T-helper 17 cell (primary cell): ENCODE data around the gene PPP3R1. TPM values are rescaled to one million over a fixed set of nuclear protein-coding genes. Genes with fewer than 3 reads are reported as not detected.
"Not testable (repeated sequence)": the region's sequence is repeated elsewhere in the genome, so short reads cannot be mapped to it uniquely, and the experiment has no call there.

Source experiments
- ATAC-seq: fragments of 150-1000 bp; cut with Tn5 transposase; 2 replicates; pipeline ENCODE4 v1.10.0; 2021; ENCODE audit warnings: mild to moderate bottlenecking, moderate library complexity
- DNase-seq, 3 donors: peaks; one replicate each; pipeline versions ENCODE4 v3.0.0 to v3.0.0-alpha.2; 2020 to 2021
- H3K9me3 ChIP-seq: one replicate; pipeline ENCODE4 v1.7.0; 2013; ENCODE audit warnings: low read length, mild to moderate bottlenecking; ENCODE audit not compliant: control insufficient read depth, poor library complexity, severe bottlenecking
- H3K27ac Mint-ChIP-seq: one replicate; pipeline ENCODE4 v1.8.0; 2022; ENCODE audit warnings: mild to moderate bottlenecking, moderate library complexity, mixed read lengths
- H3K27me3 Mint-ChIP-seq: one replicate; pipeline ENCODE4 v1.8.0; 2022; ENCODE audit warnings: mixed read lengths
- H3K36me3 Mint-ChIP-seq: one replicate; pipeline ENCODE4 v1.8.0; 2022; ENCODE audit warnings: low read depth, mixed read lengths
- H3K4me1 Mint-ChIP-seq: one replicate; pipeline ENCODE4 v1.8.0; 2022; ENCODE audit warnings: mild to moderate bottlenecking, mixed read lengths
- H3K4me3 Mint-ChIP-seq: one replicate; pipeline ENCODE4 v1.8.0; 2022; ENCODE audit warnings: mild to moderate bottlenecking, moderate library complexity, mixed read lengths
- total RNA-seq, 4 donors: library from RNA in 2 of 4; stranded (reverse) in 2 of 4; gene quantifications; one replicate each; pipeline ENCODE4 v1.2.3 and lab custom pipeline; 2022 to 2026

PPP3R1 gene
- total RNA-seq, 2 donors from 2014 or later, result 60.3 to 83.9 TPM

DNA sequence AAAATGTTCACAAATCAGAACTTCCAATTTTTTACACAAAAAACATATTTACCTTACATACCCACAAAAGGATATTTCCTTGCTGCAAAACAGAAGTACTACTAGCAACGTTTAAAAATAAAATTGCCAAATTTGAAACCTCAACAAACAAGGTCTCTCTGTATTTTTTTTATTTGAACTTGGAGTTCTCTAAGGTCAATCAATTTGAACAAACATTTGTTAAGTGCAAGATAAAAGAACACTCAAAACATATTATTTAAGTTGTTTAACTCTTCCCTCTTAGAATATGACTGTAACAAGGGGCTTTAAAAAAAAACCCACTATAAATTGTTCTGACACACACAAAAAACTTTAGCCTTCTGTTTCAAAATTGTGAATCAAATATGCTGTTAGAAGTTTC, 65.0 kb downstream of the PPP3R1 start:
- Mint-ChIP-seq H3K27ac (peak overlapping the region; percentile 89), H3K27me3 (no peaks in the 10 kb centered on the region), H3K4me1 (peaks cover 23% of the 10 kb centered on the region), H3K4me3 (no peak overlapping the region), H3K36me3 (peaks cover 4% of the 10 kb centered on the region)
- H3K9me3 ChIP-seq, result no peaks in the 10 kb centered on the region
- no peak for ATAC-seq
- no peak for DNase-seq

DNA sequence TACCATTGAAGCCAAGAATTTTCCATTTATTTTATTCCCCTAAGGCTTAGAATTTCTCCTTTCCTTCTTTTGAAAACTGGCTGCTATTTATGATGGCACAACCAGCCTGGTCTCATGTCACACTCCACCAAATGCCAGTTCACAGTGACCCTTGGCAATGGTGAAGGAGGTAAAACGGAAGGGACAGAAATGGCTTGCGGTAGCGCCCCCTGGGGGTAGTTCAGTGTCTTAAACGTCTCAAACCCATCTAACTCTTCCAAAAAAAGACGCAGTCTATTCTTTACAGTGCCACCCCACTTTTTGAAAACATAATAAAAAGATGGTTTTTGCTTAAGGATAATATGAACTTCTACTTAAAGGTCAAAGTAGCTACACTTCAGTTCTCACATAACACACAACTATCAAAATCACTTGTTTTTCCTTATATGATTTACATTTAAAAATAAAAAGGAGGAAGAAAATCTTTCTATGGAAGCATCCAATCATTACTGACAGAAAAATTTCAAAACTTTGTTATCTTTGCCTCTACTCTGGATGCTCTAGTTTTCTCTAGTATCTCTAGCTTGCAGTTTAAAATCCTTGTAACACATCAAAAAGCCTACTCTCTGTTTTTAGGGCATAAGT, 66.7 kb downstream of the PPP3R1 start:
- H3K36me3 Mint-ChIP-seq, result peaks cover 5% of the 10 kb centered on the region
- peaks cover 21% of the 10 kb centered on the region for H3K4me1 Mint-ChIP-seq
- DNase-seq (peak; percentile 38 to 52 (median 41)), ATAC-seq (peak; percentile 50)
- no peak overlapping the region for H3K4me3 Mint-ChIP-seq
- no peaks in the 10 kb centered on the region for H3K27me3 Mint-ChIP-seq
- no peaks in the 10 kb centered on the region for H3K9me3 ChIP-seq
- H3K27ac Mint-ChIP-seq, result peak overlapping the region; percentile 89

DNA sequence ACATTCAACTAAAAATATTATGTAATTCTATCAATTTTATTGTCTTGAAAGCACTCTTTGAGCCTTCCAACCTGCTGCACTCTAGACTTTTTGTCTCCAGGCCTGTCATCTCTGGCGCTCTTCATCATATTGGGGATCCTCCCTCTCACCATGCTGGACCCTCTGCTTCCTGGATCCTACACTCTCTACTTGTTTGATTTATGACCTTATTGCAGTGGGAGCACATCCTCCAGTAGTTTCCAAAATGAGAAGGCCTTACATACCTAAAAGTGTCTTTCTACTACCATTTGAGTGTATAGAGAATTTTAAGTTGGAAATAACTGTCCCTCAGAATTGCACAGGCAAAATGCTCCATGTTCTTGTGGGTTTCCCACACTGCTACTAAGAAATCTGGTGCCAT, 69.4 kb downstream of the PPP3R1 start:
- H3K36me3 Mint-ChIP-seq, result peaks cover 5% of the 10 kb centered on the region
- ATAC-seq (no peak), DNase-seq (no peak)
- no peaks in the 10 kb centered on the region for H3K9me3 ChIP-seq
- H3K27me3 Mint-ChIP-seq, result no peaks in the 10 kb centered on the region
- H3K27ac Mint-ChIP-seq, result peak overlapping the region; percentile 76
- no peak overlapping the region for H3K4me3 Mint-ChIP-seq
- H3K4me1 Mint-ChIP-seq, result peaks cover 16% of the 10 kb centered on the region

DNA sequence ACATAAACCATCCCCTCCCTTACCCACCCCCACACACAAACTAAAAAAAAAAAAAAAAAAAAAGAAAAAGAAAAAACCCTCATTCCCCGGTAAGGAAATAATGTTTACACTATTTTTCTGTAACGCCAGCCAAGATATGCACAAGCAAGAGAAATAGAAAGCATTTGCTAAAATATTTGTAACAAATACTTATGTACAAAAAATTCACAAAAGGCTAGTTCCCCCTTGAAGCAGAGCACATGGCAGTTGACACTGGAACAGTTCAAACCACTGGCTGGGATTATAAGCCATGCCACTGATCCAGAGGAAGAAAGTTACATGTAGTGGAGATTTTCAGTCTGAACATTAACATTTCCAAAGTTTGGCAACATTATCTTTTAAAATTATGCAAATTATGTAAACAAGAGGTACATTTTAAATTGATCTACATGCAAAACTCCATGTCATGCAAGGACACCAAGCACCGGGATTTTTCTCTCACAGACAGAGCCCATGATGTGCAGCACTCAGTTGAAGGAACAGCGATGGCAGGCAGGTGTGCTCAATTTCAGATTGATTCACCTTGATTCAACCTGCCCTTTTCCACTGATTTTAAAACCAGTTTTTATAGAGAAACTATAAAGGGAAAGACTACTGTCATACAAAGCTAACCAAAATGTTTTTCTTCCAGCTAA, 73.2 kb downstream of the PPP3R1 start:
- Mint-ChIP-seq H3K27me3 (no peaks in the 10 kb centered on the region), H3K27ac (no peak overlapping the region), H3K36me3 (peaks cover 2% of the 10 kb centered on the region), H3K4me1 (peaks cover 6% of the 10 kb centered on the region), H3K4me3 (no peak overlapping the region)
- no peaks in the 10 kb centered on the region for H3K9me3 ChIP-seq
- ATAC-seq (no peak), DNase-seq (no peak)

DNA sequence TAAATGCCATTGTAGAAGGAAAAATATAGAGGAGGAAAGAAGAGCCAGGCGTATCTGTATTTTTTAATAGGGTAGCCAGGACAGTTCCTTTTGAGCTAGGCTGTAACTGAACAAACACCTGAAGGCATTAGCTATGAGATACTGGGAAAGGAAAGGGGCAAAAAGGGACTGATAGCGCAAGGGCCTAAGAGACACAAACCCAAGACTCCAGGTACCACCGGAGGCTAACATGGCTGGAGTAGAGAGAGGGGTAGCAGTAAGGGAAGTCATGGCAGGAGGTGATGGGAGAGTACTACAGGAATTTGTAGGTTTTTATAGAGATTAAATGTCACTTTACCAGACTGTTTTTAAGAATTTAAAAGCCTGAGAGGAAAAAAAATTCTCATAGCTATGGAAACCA, 73.9 kb downstream of the PPP3R1 start:
- ATAC-seq (no peak), DNase-seq (no peak)
- peaks cover 8% of the 10 kb centered on the region for H3K4me1 Mint-ChIP-seq
- H3K9me3 ChIP-seq, result no peaks in the 10 kb centered on the region
- no peaks in the 10 kb centered on the region for H3K27me3 Mint-ChIP-seq
- H3K4me3 Mint-ChIP-seq, result no peak overlapping the region
- H3K27ac Mint-ChIP-seq, result peak overlapping the region; percentile 86
- H3K36me3 Mint-ChIP-seq, result peaks cover 2% of the 10 kb centered on the region

DNA sequence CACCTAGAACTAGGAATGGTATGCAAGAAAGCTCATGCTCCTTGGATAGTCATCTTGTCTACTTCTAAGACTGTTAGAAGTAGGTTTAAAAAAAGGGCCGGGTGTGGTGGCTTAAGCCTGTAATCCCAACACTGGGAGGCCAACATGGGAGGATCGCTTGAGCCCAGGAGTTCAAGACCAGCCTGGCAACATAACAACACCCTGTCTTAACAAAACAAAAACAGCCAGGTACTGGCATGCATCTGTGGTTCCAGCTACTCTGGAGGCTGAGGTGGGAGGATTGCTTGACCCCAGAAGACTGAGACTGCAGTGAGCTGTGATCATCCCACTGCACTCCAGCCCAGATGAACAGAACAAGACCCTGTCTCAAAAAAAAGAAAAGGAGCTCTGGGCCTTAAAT, 74.8 kb downstream of the PPP3R1 start:
- H3K27me3 Mint-ChIP-seq, result no peaks in the 10 kb centered on the region
- H3K4me1 Mint-ChIP-seq, result peaks cover 11% of the 10 kb centered on the region
- peaks cover 2% of the 10 kb centered on the region for H3K36me3 Mint-ChIP-seq
- H3K4me3 Mint-ChIP-seq, result no peak overlapping the region
- H3K27ac Mint-ChIP-seq, result peak overlapping the region; percentile 86
- ATAC-seq (no peak), DNase-seq (no peak)
- no peaks in the 10 kb centered on the region for H3K9me3 ChIP-seq

DNA sequence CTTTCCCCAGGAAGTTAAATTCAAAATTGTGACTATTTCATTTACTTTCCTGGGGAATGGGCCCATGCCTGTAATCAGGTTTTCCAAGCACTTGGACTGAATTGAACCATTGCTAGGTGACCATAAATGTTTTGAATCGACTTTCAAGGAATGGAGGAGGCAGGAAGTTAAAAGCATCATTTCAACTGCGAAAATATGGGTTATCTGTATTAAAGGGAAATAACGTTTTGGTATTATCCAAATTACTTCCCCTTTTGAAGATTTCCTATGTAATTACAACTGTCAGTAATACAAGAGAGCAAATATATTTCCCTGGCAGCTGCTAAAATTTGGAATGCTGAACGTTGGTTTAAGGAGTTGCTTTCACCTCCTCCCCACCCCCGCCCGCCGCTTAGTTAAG, 75.7 kb downstream of the PPP3R1 start:
- ATAC-seq, result no peak
- H3K9me3 ChIP-seq, result no peaks in the 10 kb centered on the region
- Mint-ChIP-seq H3K4me3 (no peak overlapping the region), H3K27me3 (no peaks in the 10 kb centered on the region), H3K27ac (no peak overlapping the region), H3K36me3 (no peaks in the 10 kb centered on the region), H3K4me1 (peaks cover 10% of the 10 kb centered on the region)
- no peak for DNase-seq

DNA sequence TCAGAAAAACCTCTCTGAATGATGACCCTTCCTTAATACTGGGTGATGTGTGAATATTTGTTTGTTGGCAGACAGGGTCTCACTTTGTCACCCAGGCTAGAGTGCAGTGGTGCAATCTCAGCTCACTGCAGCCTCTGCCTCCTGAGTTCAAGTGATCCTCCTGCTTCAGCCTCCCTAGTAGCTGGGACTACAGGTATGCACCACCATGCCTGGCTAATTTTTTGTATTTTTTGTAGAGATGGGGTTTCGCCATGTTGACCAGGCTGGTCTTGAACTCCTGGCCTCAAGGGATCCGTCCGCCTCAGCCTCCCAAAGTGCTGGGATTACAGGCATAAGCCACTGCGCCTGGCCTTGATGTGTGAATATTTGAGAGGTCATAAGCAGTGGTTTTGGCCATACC, 77.1 kb downstream of the PPP3R1 start:
- ATAC-seq, H3K9me3 ChIP-seq, H3K36me3 Mint-ChIP-seq, DNase-seq, H3K27ac Mint-ChIP-seq, H3K4me1 Mint-ChIP-seq, H3K27me3 Mint-ChIP-seq: not testable (repeated sequence)
- H3K4me3 Mint-ChIP-seq, result peak overlapping the region; percentile 63

DNA sequence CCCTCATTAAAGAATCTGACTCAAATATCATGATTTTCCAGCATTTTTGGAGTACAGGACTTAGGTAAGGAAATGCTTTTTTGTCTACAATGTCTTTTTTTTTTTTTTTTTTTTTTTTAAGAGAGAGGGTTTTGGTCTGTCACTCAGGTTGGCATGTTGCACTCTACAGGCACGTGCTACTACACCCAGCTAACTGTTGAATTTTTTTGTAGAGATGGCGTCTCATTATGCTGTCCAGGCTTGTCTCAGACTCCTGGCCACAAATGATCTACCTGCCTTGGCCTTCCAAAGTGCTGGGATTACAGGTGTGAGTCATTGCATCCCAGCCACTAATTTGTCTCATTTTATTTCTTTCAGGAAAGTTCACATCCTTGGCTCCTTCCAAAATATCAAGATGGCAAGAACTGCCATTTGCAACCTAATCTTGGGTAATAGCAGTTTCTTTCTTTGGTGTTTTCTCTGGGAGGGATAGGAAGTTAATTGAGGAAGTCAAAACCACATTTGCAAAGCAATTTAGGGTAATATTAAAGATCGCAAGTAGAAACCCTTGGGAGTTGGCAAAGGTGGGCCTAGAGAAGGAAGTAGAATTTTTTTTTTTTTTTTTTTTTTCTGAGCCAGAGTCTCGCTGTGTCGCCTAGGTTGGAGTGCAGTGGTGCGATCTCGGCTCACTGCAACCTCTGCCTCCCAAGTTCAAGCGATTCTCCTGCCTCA, 79.2 kb downstream of the PPP3R1 start:
- H3K4me1 Mint-ChIP-seq, result peaks cover 7% of the 10 kb centered on the region
- DNase-seq (no peak), ATAC-seq (no peak)
- peak overlapping the region; percentile 51 for H3K27ac Mint-ChIP-seq
- H3K36me3 Mint-ChIP-seq, result no peaks in the 10 kb centered on the region
- H3K9me3 ChIP-seq, result no peaks in the 10 kb centered on the region
- no peak overlapping the region for H3K4me3 Mint-ChIP-seq
- no peaks in the 10 kb centered on the region for H3K27me3 Mint-ChIP-seq

DNA sequence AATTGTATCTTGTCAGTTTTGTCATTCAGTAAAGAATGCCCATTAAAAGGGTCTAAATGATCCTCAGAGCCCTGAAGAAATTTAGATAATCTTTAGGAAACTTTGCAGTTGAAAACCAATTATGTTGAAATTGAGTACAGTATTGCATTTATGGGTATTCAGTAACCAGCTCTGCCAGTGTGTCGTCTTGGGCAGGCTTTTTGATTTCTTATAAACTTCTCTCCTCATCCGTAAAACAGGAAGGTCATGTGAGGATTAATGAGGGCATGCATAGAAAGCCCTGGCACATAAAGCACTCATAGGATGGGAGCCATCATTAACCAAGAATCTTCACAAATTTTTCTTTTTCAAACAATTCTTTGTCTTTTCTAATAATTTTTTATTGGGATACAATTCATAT, 79.8 kb downstream of the PPP3R1 start:
- DNase-seq (no peak), ATAC-seq (no peak)
- H3K9me3 ChIP-seq, result no peaks in the 10 kb centered on the region
- H3K4me1 Mint-ChIP-seq, result peaks cover 10% of the 10 kb centered on the region
- no peaks in the 10 kb centered on the region for H3K27me3 Mint-ChIP-seq
- no peaks in the 10 kb centered on the region for H3K36me3 Mint-ChIP-seq
- no peak overlapping the region for H3K4me3 Mint-ChIP-seq
- no peak overlapping the region for H3K27ac Mint-ChIP-seq

DNA sequence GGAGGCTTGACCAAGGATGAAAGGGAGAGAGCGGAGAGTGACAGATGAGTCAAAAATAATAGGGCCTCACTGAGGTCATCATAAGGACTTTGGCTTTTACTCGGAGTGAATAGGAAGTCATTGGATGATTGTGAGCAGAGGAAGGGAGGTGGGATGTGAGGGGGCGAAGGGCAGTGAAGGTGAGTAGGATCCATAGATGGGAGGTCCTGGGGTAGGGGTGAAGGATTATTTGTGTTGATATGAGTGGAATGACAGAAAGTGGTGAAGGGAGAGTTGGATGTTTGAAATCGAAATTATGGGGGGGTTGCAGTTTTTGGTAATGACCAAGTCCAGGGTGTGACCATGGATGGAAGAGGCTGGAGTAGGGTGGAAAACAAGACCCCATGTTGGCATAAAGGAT, 80.6 kb downstream of the PPP3R1 start:
- ATAC-seq (no peak), DNase-seq (no peak)
- Mint-ChIP-seq H3K4me1 (peaks cover 15% of the 10 kb centered on the region), H3K4me3 (no peak overlapping the region), H3K27ac (no peak overlapping the region), H3K36me3 (peaks cover 5% of the 10 kb centered on the region), H3K27me3 (no peaks in the 10 kb centered on the region)
- H3K9me3 ChIP-seq, result no peaks in the 10 kb centered on the region

DNA sequence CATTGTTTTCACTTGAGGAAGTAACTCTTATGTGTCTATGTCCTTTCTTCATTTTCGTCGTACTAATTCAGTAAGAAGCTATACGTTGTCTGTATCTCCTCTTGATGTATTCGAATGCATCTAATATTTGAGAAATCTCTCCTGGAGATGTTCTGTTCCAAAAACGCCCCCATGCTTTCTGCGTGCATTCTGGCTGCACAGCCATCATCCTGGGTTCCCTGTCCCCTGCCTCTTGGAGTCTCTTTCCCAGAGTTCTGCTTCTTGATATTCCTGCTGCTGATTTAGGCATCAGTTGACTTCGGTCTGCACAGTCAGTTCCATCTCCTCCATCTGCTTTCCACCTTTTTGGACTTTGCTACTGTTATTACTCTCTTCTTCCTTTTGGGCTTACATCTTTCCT, 81.2 kb downstream of the PPP3R1 start:
- no peaks in the 10 kb centered on the region for H3K9me3 ChIP-seq
- H3K36me3 Mint-ChIP-seq, result peaks cover 6% of the 10 kb centered on the region
- no peak for DNase-seq
- no peaks in the 10 kb centered on the region for H3K27me3 Mint-ChIP-seq
- H3K27ac Mint-ChIP-seq, result no peak overlapping the region
- H3K4me3 Mint-ChIP-seq, result no peak overlapping the region
- H3K4me1 Mint-ChIP-seq, result peaks cover 18% of the 10 kb centered on the region
- ATAC-seq, result no peak

DNA sequence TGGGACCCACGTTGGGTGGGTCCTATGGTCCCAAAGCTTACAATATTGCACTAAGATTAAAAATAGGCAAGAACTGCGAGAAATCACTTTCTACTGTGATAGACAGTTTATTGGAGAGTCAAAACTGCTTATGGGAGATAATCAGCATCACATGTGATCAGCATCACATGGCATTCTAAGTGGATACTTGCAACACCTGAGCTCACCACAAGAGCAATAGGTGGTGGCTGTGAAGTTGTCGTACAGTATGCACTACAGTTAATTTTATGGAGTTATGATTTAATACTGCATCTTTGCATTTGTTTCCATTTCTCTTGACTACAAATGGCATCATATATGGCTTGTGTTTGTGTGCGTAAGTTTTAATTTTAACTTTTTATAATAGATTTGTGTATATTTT, 83.0 kb downstream of the PPP3R1 start:
- no peaks in the 10 kb centered on the region for H3K9me3 ChIP-seq
- H3K27me3 Mint-ChIP-seq, result no peaks in the 10 kb centered on the region
- no peak overlapping the region for H3K4me3 Mint-ChIP-seq
- peaks cover 6% of the 10 kb centered on the region for H3K36me3 Mint-ChIP-seq
- peaks cover 18% of the 10 kb centered on the region for H3K4me1 Mint-ChIP-seq
- H3K27ac Mint-ChIP-seq, result no peak overlapping the region
- DNase-seq (no peak), ATAC-seq (peak; percentile 59)
